H9 (cell line): ENCODE data around the gene TPX2. TPM values are rescaled to one million over a fixed set of nuclear protein-coding genes. Genes with fewer than 3 reads are reported as not detected.

Experiments used
- DNase-seq: peaks from one replicate; pipeline ENCODE4 v3.0.0-alpha.2; 2017
- H2AFZ ChIP-seq: one replicate; pipeline ENCODE4 v1.6.1; 2013; ENCODE audit warnings: mild to moderate bottlenecking, low read length, control low read depth, moderate library complexity
- H2AK5ac ChIP-seq: 2 replicates; pipeline ENCODE4 v1.6.1; 2013; ENCODE audit warnings: low read length, control low read depth, mixed read lengths; ENCODE audit not compliant: insufficient read length
- H2BK120ac ChIP-seq: one replicate; pipeline ENCODE4 v1.6.1; 2013; ENCODE audit warnings: low read depth, mild to moderate bottlenecking, low read length, control low read depth, inconsistent platforms; ENCODE audit not compliant: poor library complexity, severe bottlenecking
- H2BK12ac ChIP-seq: 2 replicates; pipeline ENCODE4 v1.6.1; 2013; ENCODE audit warnings: low read length, control low read depth, mixed read lengths, low read depth; ENCODE audit not compliant: insufficient read length
- H2BK15ac ChIP-seq: 2 replicates; pipeline ENCODE4 v1.6.1; 2013; ENCODE audit warnings: low read depth, low read length, control low read depth
- H2BK20ac ChIP-seq: one replicate; pipeline ENCODE4 v1.6.1; 2013; ENCODE audit warnings: low read depth, mild to moderate bottlenecking, low read length, control low read depth, inconsistent platforms; ENCODE audit not compliant: poor library complexity, severe bottlenecking
- H2BK5ac ChIP-seq: 2 replicates; pipeline ENCODE4 v1.6.1; 2013; ENCODE audit warnings: low read length, control low read depth, mixed read lengths; ENCODE audit not compliant: insufficient read length
- H3K14ac ChIP-seq: 2 replicates; pipeline ENCODE4 v1.6.1; 2013; ENCODE audit warnings: low read length, control low read depth; ENCODE audit not compliant: insufficient read depth
- H3K18ac ChIP-seq: 2 replicates; pipeline ENCODE4 v1.6.1; 2013; ENCODE audit warnings: low read depth, mild to moderate bottlenecking, mixed read lengths, low read length, control low read depth; ENCODE audit not compliant: insufficient read length
- H3K23ac ChIP-seq: 2 replicates; pipeline ENCODE4 v1.6.1; 2013; ENCODE audit warnings: low read length, control low read depth, mixed read lengths, low read depth; ENCODE audit not compliant: insufficient read length
- H3K23me2 ChIP-seq: 2 replicates; pipeline ENCODE4 v1.6.1; 2013; ENCODE audit warnings: low read depth, mild to moderate bottlenecking, mixed read lengths, low read length, control low read depth; ENCODE audit not compliant: insufficient read length, poor library complexity, severe bottlenecking
- H3K27ac ChIP-seq: 2 replicates; pipeline ENCODE4 v1.5.1; 2013; ENCODE audit warnings: low read length, control low read depth, mixed read lengths, low read depth; ENCODE audit not compliant: insufficient read length
- H3K27me3 ChIP-seq: 2 replicates; pipeline ENCODE4 v1.6.1; 2013; ENCODE audit warnings: low read length, control low read depth, inconsistent platforms; ENCODE audit not compliant: insufficient read depth
- H3K4ac ChIP-seq: 2 replicates; pipeline ENCODE4 v1.6.1; 2013; ENCODE audit warnings: low read depth, mild to moderate bottlenecking, control low read depth, inconsistent platforms, low read length, moderate library complexity
- H3K4me1 ChIP-seq: 2 replicates; pipeline ENCODE4 v1.6.1; 2013; ENCODE audit warnings: low read length, control low read depth, inconsistent platforms; ENCODE audit not compliant: insufficient read depth
- H3K4me2 ChIP-seq: 2 replicates; pipeline ENCODE4 v1.6.1; 2013; ENCODE audit warnings: low read length, control low read depth, mixed read lengths; ENCODE audit not compliant: insufficient read length, insufficient read depth
- H3K56ac ChIP-seq: 2 replicates; pipeline ENCODE4 v1.6.1; 2013; ENCODE audit warnings: low read depth, mild to moderate bottlenecking, mixed read lengths, low read length, control low read depth; ENCODE audit not compliant: insufficient read length
- H3K79me1 ChIP-seq: 2 replicates; pipeline ENCODE4 v1.6.1; 2013; ENCODE audit warnings: low read depth, mild to moderate bottlenecking, moderate library complexity, low read length, control low read depth, inconsistent platforms; ENCODE audit not compliant: insufficient read depth, poor library complexity, severe bottlenecking
- H3K79me2 ChIP-seq: 2 replicates; pipeline ENCODE4 v1.6.1; 2013; ENCODE audit warnings: low read length, control low read depth, inconsistent platforms; ENCODE audit not compliant: insufficient read depth
- H3K9ac ChIP-seq: 2 replicates; pipeline ENCODE4 v1.6.1; 2013; ENCODE audit warnings: low read length, control low read depth, mixed read lengths; ENCODE audit not compliant: insufficient read length; ENCODE audit errors: extremely low read depth
- H3K9me3 ChIP-seq: one replicate; pipeline ENCODE4 v1.6.1; 2013; ENCODE audit warnings: low read depth, low read length, inconsistent platforms; ENCODE audit not compliant: control insufficient read depth
- H3T11ph ChIP-seq: one replicate; pipeline ENCODE4 v1.6.1; 2013; ENCODE audit warnings: mild to moderate bottlenecking, low read length, control low read depth, inconsistent platforms
- H4K20me1 ChIP-seq: one replicate; pipeline ENCODE4 v1.6.1; 2013; ENCODE audit not compliant: control insufficient read depth, insufficient read length, insufficient read depth
- H4K5ac ChIP-seq: 2 replicates; pipeline ENCODE4 v1.6.1; 2013; ENCODE audit warnings: low read depth, mild to moderate bottlenecking, mixed read lengths, low read length, control low read depth; ENCODE audit not compliant: insufficient read length
- H4K8ac ChIP-seq: replicated peaks from 2 replicates; pipeline ENCODE4 v1.6.1; 2013; ENCODE audit warnings: low read length, control low read depth, mixed read lengths, low read depth; ENCODE audit not compliant: insufficient read length
- H4K91ac ChIP-seq: 2 replicates; pipeline ENCODE4 v1.6.1; 2013; ENCODE audit warnings: low read depth, mild to moderate bottlenecking, moderate library complexity, mixed read lengths, low read length, control low read depth; ENCODE audit not compliant: insufficient read length
- H3K27ac Mint-ChIP-seq, 3 experiments: 2 replicates in 2 of 3; 3 replicates in 1 of 3; pipeline ENCODE4 v1.8.0; 2020 to 2021; ENCODE audit warnings: mixed read lengths in 3 of 3, mild to moderate bottlenecking in 1 of 3, moderate library complexity in 1 of 3
- H3K27me3 Mint-ChIP-seq: 2 replicates; pipeline ENCODE4 v1.8.0; 2021; ENCODE audit warnings: low read depth, mild to moderate bottlenecking, moderate library complexity, mixed read lengths
- H3K36me3 Mint-ChIP-seq, 3 experiments: 2 replicates in 2 of 3; 3 replicates in 1 of 3; pipeline ENCODE4 v1.8.0; 2020 to 2021; ENCODE audit warnings: low read depth in 3 of 3, mixed read lengths in 3 of 3; ENCODE audit not compliant: insufficient read depth in 1 of 3
- H3K4me1 Mint-ChIP-seq, 2 experiments: 2 replicates each; pipeline ENCODE4 v1.8.0; 2020; ENCODE audit warnings: mixed read lengths in 2 of 2
- H3K4me3 Mint-ChIP-seq, 2 experiments: 2 replicates in 1 of 2; 3 replicates in 1 of 2; pipeline ENCODE4 v1.8.0; 2020 to 2021; ENCODE audit warnings: mild to moderate bottlenecking in 2 of 2, mixed read lengths in 2 of 2, moderate library complexity in 1 of 2
- H3K9me3 Mint-ChIP-seq, 2 experiments: 2 replicates in 1 of 2; 3 replicates in 1 of 2; pipeline ENCODE4 v1.8.0; 2020; ENCODE audit warnings: mild to moderate bottlenecking in 2 of 2, mixed read lengths in 2 of 2, moderate library complexity in 1 of 2
- CTCF ChIP-seq: fragments of 200-600 bp; sonication (generic); conservative IDR thresholded peaks from 3 replicates; pipeline ENCODE4 v1.8.0; 2021; ENCODE audit warnings: antibody characterized with exemption, mild to moderate bottlenecking
- WGBS: extraction: QIAGEN DNeasy Blood & Tissue Kit; methylation state at CpG from one replicate; pipeline ENCODE4 v1.1.7; 2013; ENCODE audit warnings: missing lambda C conversion rate, low lambda C conversion rate, mixed read lengths; ENCODE audit not compliant: insufficient read length; ENCODE audit errors: extremely low coverage; 5-methylcytosine and 5-hydroxymethylcytosine counted together
- total RNA-seq: library from RNA; stranded (reverse); gene quantifications from 2 replicates; pipeline ENCODE4 v1.2.1, GENCODE V29; 2021

Gene TPX2
- total RNA-seq, 1 experiment from 2014 or later, result 161 TPM

DNA sequence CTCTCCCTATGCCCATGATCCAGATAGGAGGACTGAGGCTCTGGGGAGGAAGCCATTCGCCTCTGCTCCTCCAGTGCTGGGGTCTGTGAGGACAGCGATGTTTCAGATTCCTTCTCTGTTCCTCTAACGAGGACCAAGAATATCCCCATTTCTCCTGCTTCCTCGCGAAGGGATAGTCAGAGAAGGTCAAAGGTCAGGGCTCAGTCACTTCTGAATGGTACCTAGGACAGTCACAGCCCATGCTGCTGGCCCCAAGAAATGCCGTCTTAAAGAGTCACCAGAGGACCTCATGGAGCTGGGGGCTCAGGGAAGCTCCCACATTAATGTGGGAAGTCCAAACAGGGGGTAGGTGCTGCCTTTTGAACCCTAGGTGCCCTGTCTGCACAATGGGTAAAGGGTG is 104.2 kb downstream of the TPX2 start:
- Histone ChIP-seq H4K8ac (no peak overlapping the region), H2AFZ (no peak overlapping the region), H3K4ac (no peak overlapping the region), H4K91ac (no peak overlapping the region), H3K23me2 (no peaks in the 10 kb centered on the region), H3K9me3 (no peaks in the 10 kb centered on the region), H2BK20ac (no peak overlapping the region), H3K56ac (no peak overlapping the region), H3K14ac (no peak overlapping the region), H4K20me1 (no peaks in the 10 kb centered on the region), H3K79me2 (no peaks in the 10 kb centered on the region), H2BK120ac (no peak overlapping the region), H3K18ac (no peak overlapping the region), H3K4me2 (no peak overlapping the region), H3K79me1 (no peaks in the 10 kb centered on the region), H3K23ac (no peak overlapping the region), H3K27ac (no peak overlapping the region), H2BK12ac (no peak overlapping the region), H3K9ac (no peak overlapping the region), H2AK5ac (no peak overlapping the region), H2BK5ac (no peak overlapping the region), H3K4me1 (no peaks in the 10 kb centered on the region; the same call in 1 of the 2 replicates), H2BK15ac (no peak overlapping the region), H4K5ac (no peak overlapping the region), H3T11ph (no peak overlapping the region), H3K27me3 (no peaks in the 10 kb centered on the region)
- Mint-ChIP-seq H3K4me3 (no peak overlapping the region), H3K27me3 (peaks cover 10% of the 10 kb centered on the region), H3K27ac (no peak overlapping the region; a peak in 1 of 7 replicates), H3K4me1 (peaks cover 28 to 29% of the 10 kb centered on the region in 2 experiments), H3K9me3 (no peaks in the 10 kb centered on the region), H3K36me3 (no peaks in the 10 kb centered on the region)
- TF ChIP-seq CTCF, result no peak
- no CpG with 5 or more reads among the region's 6 CpGs for WGBS
- no peak for DNase-seq
